ENCODE results near the gene PIP5K1B. TPM values are rescaled to one million over a fixed set of nuclear protein-coding genes. Genes with fewer than 3 reads are reported as not detected.

Gene PIP5K1B
- total RNA-seq, 1 donor from 2014 or later: 71.9 TPM

DNA sequence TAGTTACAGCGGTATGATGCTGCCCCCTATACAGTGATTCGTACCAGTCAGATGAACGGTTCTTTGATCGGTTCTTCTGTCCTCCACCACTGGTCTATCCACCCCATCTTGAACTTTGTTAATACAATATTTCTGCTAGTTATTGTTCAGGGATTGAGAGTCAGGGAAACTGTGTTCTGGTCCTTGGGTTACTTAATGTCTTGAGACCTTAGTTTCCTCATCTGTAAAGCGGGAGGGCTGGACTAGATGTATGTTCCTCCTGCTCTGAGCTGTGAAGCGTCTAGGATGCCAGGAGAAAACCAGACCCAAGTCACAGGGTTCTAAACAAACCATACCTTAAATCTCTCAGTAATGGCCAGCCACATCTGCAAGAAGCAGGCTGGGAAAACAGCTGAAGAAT lies 1.4 kb upstream of the PIP5K1B start:
- Histone ChIP-seq H3K4me3 (no peak overlapping the region), H3K9me3 (replicated peaks) (no peaks in the 10 kb centered on the region), H3K36me3 (no peaks in the 10 kb centered on the region), H3K4me1 (peaks cover 37% of the 10 kb centered on the region), H3K27ac (replicated peaks) (no peak overlapping the region), H3K27me3 (ENCODE audit: low read depth) (peaks cover 29% of the 10 kb centered on the region)
- TF ChIP-seq, protein P1, sequence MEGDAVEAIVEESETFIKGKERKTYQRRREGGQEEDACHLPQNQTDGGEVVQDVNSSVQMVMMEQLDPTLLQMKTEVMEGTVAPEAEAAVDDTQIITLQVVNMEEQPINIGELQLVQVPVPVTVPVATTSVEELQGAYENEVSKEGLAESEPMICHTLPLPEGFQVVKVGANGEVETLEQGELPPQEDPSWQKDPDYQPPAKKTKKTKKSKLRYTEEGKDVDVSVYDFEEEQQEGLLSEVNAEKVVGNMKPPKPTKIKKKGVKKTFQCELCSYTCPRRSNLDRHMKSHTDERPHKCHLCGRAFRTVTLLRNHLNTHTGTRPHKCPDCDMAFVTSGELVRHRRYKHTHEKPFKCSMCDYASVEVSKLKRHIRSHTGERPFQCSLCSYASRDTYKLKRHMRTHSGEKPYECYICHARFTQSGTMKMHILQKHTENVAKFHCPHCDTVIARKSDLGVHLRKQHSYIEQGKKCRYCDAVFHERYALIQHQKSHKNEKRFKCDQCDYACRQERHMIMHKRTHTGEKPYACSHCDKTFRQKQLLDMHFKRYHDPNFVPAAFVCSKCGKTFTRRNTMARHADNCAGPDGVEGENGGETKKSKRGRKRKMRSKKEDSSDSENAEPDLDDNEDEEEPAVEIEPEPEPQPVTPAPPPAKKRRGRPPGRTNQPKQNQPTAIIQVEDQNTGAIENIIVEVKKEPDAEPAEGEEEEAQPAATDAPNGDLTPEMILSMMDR (IDR thresholded peaks at IDR 0.05; ENCODE audit: borderline replicate concordance): peak; percentile 40
- DNase-seq: no peak
- intact Hi-C loops (cut with micrococcal nuclease): no loop called here

DNA sequence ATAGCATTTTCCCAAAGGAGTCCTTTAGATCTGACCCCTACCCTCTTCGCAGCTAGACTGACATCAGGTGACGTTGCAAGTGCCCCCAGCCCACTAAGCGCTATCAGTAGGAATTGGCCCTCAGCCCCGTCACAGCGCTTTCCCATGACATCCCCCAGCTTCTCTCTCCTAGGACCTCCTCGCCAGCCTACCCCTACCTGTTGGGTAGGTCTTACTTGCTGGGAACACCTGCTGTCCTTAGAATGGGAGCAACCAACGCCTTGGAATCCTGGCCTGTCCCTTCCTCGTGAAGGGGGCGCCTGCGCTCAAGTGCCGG lies 584 bp upstream of the PIP5K1B start:
- H3K4me1 ChIP-seq: peaks cover 45% of the 10 kb centered on the region
- TF ChIP-seq, protein P1 (IDR thresholded peaks at IDR 0.05; ENCODE audit: borderline replicate concordance): no peak
- intact Hi-C loops (cut with micrococcal nuclease): no loop called here
- peak overlapping the region; percentile 74 for H3K4me3 ChIP-seq
- H3K27me3 ChIP-seq (ENCODE audit: low read depth): peaks cover 29% of the 10 kb centered on the region
- H3K9me3 ChIP-seq (replicated peaks): no peaks in the 10 kb centered on the region
- H3K27ac ChIP-seq (replicated peaks): peak overlapping the region; percentile 93
- no peaks in the 10 kb centered on the region for H3K36me3 ChIP-seq
- no peak for DNase-seq

- H3K27ac ChIP-seq (replicated peaks): peak overlapping the region; percentile 93
- H3K4me3 ChIP-seq: peak overlapping the region; percentile 74
- peaks cover 29% of the 10 kb centered on the region for H3K27me3 ChIP-seq (ENCODE audit: low read depth)
- intact Hi-C loops (cut with micrococcal nuclease): no loop called here
- peaks cover 54% of the 10 kb centered on the region for H3K4me1 ChIP-seq
- TF ChIP-seq, protein P1 (IDR thresholded peaks at IDR 0.05; ENCODE audit: borderline replicate concordance): peak; percentile 24
- no peaks in the 10 kb centered on the region for H3K9me3 ChIP-seq (replicated peaks)
- no peaks in the 10 kb centered on the region for H3K36me3 ChIP-seq
- DNase-seq: peak; percentile 55
These were observed 707 bp downstream of the PIP5K1B start for GRCh38 chr9:68705531-68706362.

GRCh38 chr9:68706363-68707201 lies 1.5 kb downstream of the PIP5K1B start:
- Histone ChIP-seq H3K27ac (replicated peaks) (peak overlapping the region; percentile 93), H3K4me1 (peaks cover 62% of the 10 kb centered on the region), H3K27me3 (ENCODE audit: low read depth) (peaks cover 29% of the 10 kb centered on the region), H3K9me3 (replicated peaks) (no peaks in the 10 kb centered on the region), H3K36me3 (no peaks in the 10 kb centered on the region), H3K4me3 (peak overlapping the region; percentile 74)
- intact Hi-C loops (cut with micrococcal nuclease): no loop called here
- no peak for DNase-seq
- TF ChIP-seq, protein P1 (IDR thresholded peaks at IDR 0.05; ENCODE audit: borderline replicate concordance): no peak

DNA sequence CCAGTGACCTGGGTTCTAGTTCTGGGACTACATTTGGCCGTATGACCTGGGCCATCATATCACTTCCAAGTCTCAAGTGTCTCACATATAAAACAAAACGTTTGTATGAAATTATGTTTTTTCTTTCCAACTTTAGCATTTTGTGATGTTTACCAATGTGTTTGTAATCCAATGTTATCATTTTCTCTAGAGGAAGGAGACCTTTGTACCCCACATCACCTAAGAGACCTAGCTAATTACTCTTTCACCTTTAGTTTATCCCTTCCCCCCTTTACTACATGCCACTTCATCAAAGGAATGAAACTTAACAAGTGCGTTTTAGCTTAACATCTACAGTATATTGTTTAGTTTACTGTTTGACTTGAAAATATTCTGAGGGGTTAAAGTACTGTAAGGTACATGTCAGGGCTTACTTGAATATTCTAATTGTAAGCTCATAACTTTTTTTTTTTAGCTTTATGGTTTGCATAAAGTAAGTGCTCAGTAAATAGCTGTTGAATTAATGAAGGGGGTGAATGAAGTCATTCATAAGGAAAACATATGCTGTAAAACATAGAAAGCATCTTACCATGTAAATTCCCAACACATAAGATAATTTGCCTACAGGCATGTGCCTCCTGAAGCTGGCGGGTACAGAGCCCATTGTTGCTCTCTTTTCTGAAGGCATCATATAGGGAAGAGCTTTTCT lies 2.9 kb downstream of the PIP5K1B start:
- no peaks in the 10 kb centered on the region for H3K9me3 ChIP-seq (replicated peaks)
- TF ChIP-seq, protein P1 (IDR thresholded peaks at IDR 0.05; ENCODE audit: borderline replicate concordance): no peak
- peaks cover 67% of the 10 kb centered on the region for H3K4me1 ChIP-seq
- peak overlapping the region; percentile 93 for H3K27ac ChIP-seq (replicated peaks)
- H3K4me3 ChIP-seq: peak overlapping the region; percentile 74
- intact Hi-C loops (cut with micrococcal nuclease): no loop called here
- no peak for DNase-seq
- H3K36me3 ChIP-seq: no peaks in the 10 kb centered on the region
- H3K27me3 ChIP-seq (ENCODE audit: low read depth): peaks cover 25% of the 10 kb centered on the region

Measured in left ventricle myocardium inferior (tissue), 1 donor.